RWPE1 (cell line): ENCODE data around the gene GPNMB.

ENCODE experiments used
- CTCF ChIA-PET: fragments of 350-600 bp; sonication (Branson Sonifier 250); formaldehyde crosslinking; extraction: SDS; loops from one replicate; lab custom pipeline; 2021; lab: Yijun Ruan, JAX
- POLR2A ChIA-PET: fragments of 400-600 bp; formaldehyde crosslinking; extraction: SDS; loops from one replicate; lab custom pipeline; 2020; ENCODE audit warnings: antibody characterized with exemption; ENCODE audit not compliant: low non-redundant PET; lab: Yijun Ruan, JAX
- DNase-seq: peaks from one replicate; pipeline ENCODE4 v3.0.0; 2012; ENCODE audit warnings: low spot score
- H3K27ac ChIP-seq: fragments of 450-650 bp; 2 replicates; pipeline ENCODE4 v1.5.1; 2017
- CTCF ChIP-seq: fragments of 450-650 bp; conservative IDR thresholded peaks from 2 replicates; pipeline ENCODE4 v1.5.1; 2017; ENCODE audit warnings: low read depth, mild to moderate bottlenecking

GPNMB gene

GRCh38 chr7:23279819-23280525 is 33.4 kb downstream of the GPNMB start:
- ChIA-PET CTCF (interaction anchor here (0.6 to 1.1 kb wide), 3 partner anchors 158 to 265 kb away, joined by 3 read pairs; no protein-coding TSS in a partner anchor), POLR2A (no interaction called here)
- TF ChIP-seq CTCF = no peak
- no peak overlapping the region for H3K27ac ChIP-seq
- DNase-seq = no peak

- no peak overlapping the region for H3K27ac ChIP-seq
- no peak for TF ChIP-seq CTCF
- CTCF ChIA-PET = no interaction called here
- no peak for DNase-seq
- POLR2A ChIA-PET = no interaction called here
Measured at GRCh38 chr7:23283086-23283485, 36.5 kb downstream of the GPNMB start.

- POLR2A ChIA-PET = no interaction called here
- no peak for TF ChIP-seq CTCF
Measured at GRCh38 chr7:23284871-23285270, 38.3 kb downstream of the GPNMB start.

GRCh38 chr7:23285657-23286646 is 39.4 kb downstream of the GPNMB start:
- H3K27ac ChIP-seq = no peak overlapping the region
- no peak for TF ChIP-seq CTCF
- no peak for DNase-seq
- ChIA-PET CTCF (interaction anchor here (1.3 to 1.9 kb wide), 2 partner anchors 13 kb away, joined by 4 to 8 read pairs; no protein-coding TSS in a partner anchor), POLR2A (no interaction called here)

More at GRCh38 chr7:23284871-23285270, 38.3 kb downstream of the GPNMB start:
- no peak overlapping the region for H3K27ac ChIP-seq
- DNase-seq = no peak
- CTCF ChIA-PET = interaction anchor here (0.6 to 1.9 kb wide), 3 partner anchors 11 to 21 kb away, joined by 3 to 8 read pairs (median 6); no protein-coding TSS in a partner anchor

- no peak for DNase-seq
- H3K27ac ChIP-seq = no peak overlapping the region
- TF ChIP-seq CTCF = no peak
- ChIA-PET CTCF (interaction anchor here (1.3 kb wide), 1 partner anchor 15 kb away, joined by 4 read pairs; no protein-coding TSS in a partner anchor), POLR2A (interaction anchor here (0.6 kb wide), 1 partner anchor 263 kb away, joined by 5 read pairs; no protein-coding TSS in a partner anchor)
Measured at GRCh38 chr7:23287612-23288011, 41.0 kb downstream of the GPNMB start.

- no peak for DNase-seq
- H3K27ac ChIP-seq = no peak overlapping the region
- POLR2A ChIA-PET = no interaction called here
- no peak for TF ChIP-seq CTCF
- CTCF ChIA-PET = no interaction called here
Measured at GRCh38 chr7:23290993-23291392, 44.4 kb downstream of the GPNMB start.
